Heart right ventricle (tissue), 16 donors: ENCODE measurements around the gene EFR3B. TPM values are rescaled to one million over a fixed set of nuclear protein-coding genes. Genes with fewer than 3 reads are reported as not detected.
"Not testable (repeated sequence)": the region's sequence is repeated elsewhere in the genome, so short reads cannot be mapped to it uniquely, and the experiment has no call there.

ENCODE experiments used
- ATAC-seq, 8 donors: fragments of 200-7000 bp; cut with Tn5 transposase; one replicate each; pipeline ENCODE4 v1.9.1; 2020; ENCODE audit warnings: mild to moderate bottlenecking in 8 of 8, moderate library complexity in 8 of 8, moderate number of reproducible peaks in 1 of 8
- DNase-seq, 2 donors: peaks; one replicate each; pipeline ENCODE4 v3.0.0-alpha.2; 2020
- H3K27ac ChIP-seq, 10 donors: fragments of 200-600 bp; sonication (generic) in 2 of 10; one replicate each; pipeline versions ENCODE4 v1.5.0 to v1.8.0; 2020 to 2022; ENCODE audit warnings: mild to moderate bottlenecking in 3 of 10
- H3K27me3 ChIP-seq, 7 donors: fragments of 200-600 bp; one replicate each; pipeline ENCODE4 v1.8.0; 2021 to 2022; ENCODE audit warnings: mild to moderate bottlenecking in 2 of 7
- H3K36me3 ChIP-seq, 9 donors: fragments of 200-600 bp; sonication (generic) in 1 of 9; one replicate each; pipeline versions ENCODE4 v1.5.0 to v1.8.0; 2020 to 2022; ENCODE audit warnings: mild to moderate bottlenecking in 2 of 9
- H3K4me1 ChIP-seq, 9 donors: fragments of 200-600 bp; sonication (generic) in 1 of 9; one replicate each; pipeline versions ENCODE4 v1.5.0 to v1.8.0; 2020 to 2022; ENCODE audit warnings: mild to moderate bottlenecking in 4 of 9
- H3K4me3 ChIP-seq, 10 donors: fragments of 200-600 bp; sonication (generic) in 2 of 10; one replicate each; pipeline versions ENCODE4 v1.5.0 to v1.8.0; 2020 to 2022; ENCODE audit warnings: mild to moderate bottlenecking in 7 of 10, moderate library complexity in 2 of 10
- H3K9me3 ChIP-seq, 11 donors: fragments of 200-600 bp in 10 of 11; sonication (generic) in 2 of 11; one replicate each; pipeline versions ENCODE4 v1.5.0 to v1.8.0; 2013 to 2022; ENCODE audit warnings: mild to moderate bottlenecking in 2 of 11, control low read depth in 1 of 11, moderate library complexity in 1 of 11
- WGBS, 2 donors: extraction: QIAGEN DNeasy Blood & Tissue Kit; methylation state at CpG; one replicate each; pipeline ENCODE4 v1.1.7; 2013; ENCODE audit warnings: inconsistent platforms in 1 of 2; 5-methylcytosine and 5-hydroxymethylcytosine counted together
- intact Hi-C, 10 donors: fragments of 100-400 bp; cut with DNase I; formaldehyde crosslinking; loops; one replicate each; pipeline versions ENCODE4 v1.11.1 to v1.14.2; 2022
- polyA plus RNA-seq, 2 donors: library from polyadenylated mRNA; stranded (reverse); fragments of 200-250 nt; gene quantifications; one replicate each; pipeline ENCODE4 v1.2.3, GENCODE V29; 2013
- total RNA-seq, 10 donors: library from RNA; stranded (reverse); fragmentation: NEBNext Ultra II Directional in 3 of 10; extraction: Animal tissue kit (Norgen Biotek cat#: 25700) in 3 of 10; gene quantifications; one replicate each; pipeline versions ENCODE4 v1.2.1 to v1.2.4, GENCODE V29; 2021 to 2023
- TF ChIP-seq, protein P1 (sequence below), 9 donors: fragments of 200-600 bp; sonication (generic) in 2 of 9; IDR thresholded peaks; one replicate each; pipeline versions ENCODE4 v1.5.0 to v1.8.0; 2021 to 2022; ENCODE audit warnings: antibody characterized with exemption in 9 of 9, mild to moderate bottlenecking in 5 of 9, moderate library complexity in 1 of 9
- donor health status: Arrhythmogenic right ventricular cardiomyopathy.
- donor health status: ischemic (EF 13 %, LVEDD 7.1; RV severe dilation, severe dysfunction).
- donor health status: healthy with polysubstance abuse.
- donor health status: DM: no; HTN: yes; CAD: no.
- donor health status: DM: no; HTN: no; CAD: no.
- donor health status: ischemic (EF 25% LVEDD 6.9; RV normal size, moderate dysfunction).
- donor health status: ischemic (EF 25% LVEDD 5.7; RV mildly dilated, moderate dysfunction).
- donor health status: healthy.
- donor health status: DM: yes; HTN: yes; CAD: no.
- donor health status: Ischemic cardiomyopathy.
- donor health status: ischemic (EF 35%, LVEDD 5.7; RV mildly dilated, moderate dysfunction).
- donor health status: nonischemic (EF 11% LVEDD 7.7; RV severe dilation, severe dysfunction).
- donor health status: DM: yes; HTN: yes; CAD: no.
- donor health status: PGD.
- donor health status: ischemic (EF 29% LVEDD 5.4; RV normal size, mild dysfunction).
- donor health status: nonischemic (EF 23%, LVEDD 6.1; RV moderate dilation, normal function).

Gene EFR3B
- total and polyA plus RNA-seq, 12 donors, result 0.62 to 15.2 (median 7.0) TPM

DNA sequence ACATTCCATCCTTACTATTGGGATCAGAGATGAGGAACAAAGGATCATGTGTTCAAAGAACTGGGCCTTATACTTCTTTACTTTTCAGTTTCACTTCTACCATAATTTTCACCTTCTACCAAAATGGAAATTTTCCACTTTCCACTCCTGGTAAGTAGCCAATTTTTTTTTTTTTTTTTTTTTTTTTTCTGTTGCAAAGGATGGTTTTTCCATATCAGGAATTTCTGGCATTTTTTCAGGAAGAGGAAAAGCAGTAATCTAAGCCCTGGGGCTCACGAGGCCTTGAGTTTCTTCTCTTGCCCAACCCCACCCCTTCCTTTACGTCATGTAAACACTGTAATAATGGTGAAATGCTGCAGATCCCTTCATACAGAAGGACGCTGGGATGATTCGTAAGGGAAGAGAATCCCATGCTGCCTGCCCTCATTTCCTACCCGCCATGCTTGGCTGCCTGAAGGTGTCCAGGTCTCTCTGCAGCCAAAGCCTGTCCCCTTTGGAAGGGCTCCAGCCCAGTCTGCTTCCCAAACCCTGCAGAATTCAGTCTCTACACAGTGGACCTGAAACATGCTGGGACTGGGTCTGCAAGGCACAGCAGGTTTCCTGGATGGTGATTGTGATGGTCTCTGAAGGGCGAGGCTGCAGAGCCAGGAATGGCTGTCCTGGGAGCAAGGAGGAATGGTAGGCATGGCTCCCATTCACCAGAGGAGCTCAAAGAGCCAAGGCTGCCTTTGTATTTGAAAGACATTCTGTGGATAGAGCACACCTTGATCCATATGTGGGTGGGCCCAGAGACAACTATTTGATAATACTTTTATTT is 57.0 kb downstream of the EFR3B start:
- intact Hi-C loops, result loop anchor here in 1 of 10 donors (2.0 kb wide), 2 partner anchors 30 to 58 kb away; no protein-coding TSS in a partner anchor
- no peaks in the 10 kb centered on the region for H3K27me3 ChIP-seq
- H3K4me3 ChIP-seq, result no peak overlapping the region
- WGBS, 2 donors, result 40 to 56% methylated on average over 6 of the region's 6 CpGs
- TF ChIP-seq, protein P1, sequence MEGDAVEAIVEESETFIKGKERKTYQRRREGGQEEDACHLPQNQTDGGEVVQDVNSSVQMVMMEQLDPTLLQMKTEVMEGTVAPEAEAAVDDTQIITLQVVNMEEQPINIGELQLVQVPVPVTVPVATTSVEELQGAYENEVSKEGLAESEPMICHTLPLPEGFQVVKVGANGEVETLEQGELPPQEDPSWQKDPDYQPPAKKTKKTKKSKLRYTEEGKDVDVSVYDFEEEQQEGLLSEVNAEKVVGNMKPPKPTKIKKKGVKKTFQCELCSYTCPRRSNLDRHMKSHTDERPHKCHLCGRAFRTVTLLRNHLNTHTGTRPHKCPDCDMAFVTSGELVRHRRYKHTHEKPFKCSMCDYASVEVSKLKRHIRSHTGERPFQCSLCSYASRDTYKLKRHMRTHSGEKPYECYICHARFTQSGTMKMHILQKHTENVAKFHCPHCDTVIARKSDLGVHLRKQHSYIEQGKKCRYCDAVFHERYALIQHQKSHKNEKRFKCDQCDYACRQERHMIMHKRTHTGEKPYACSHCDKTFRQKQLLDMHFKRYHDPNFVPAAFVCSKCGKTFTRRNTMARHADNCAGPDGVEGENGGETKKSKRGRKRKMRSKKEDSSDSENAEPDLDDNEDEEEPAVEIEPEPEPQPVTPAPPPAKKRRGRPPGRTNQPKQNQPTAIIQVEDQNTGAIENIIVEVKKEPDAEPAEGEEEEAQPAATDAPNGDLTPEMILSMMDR (IDR thresholded peaks at IDR 0.05), result no peak
- H3K27ac ChIP-seq, result peak overlapping the region; percentile 62 to 92 (median 84)
- DNase-seq (peak; percentile 28 to 80), ATAC-seq (peak; percentile 82 to 99 (median 97))
- H3K4me1 ChIP-seq, result peaks cover 0 to 23% (median 15%) of the 10 kb centered on the region in 9 donors
- peaks cover 0 to 19% (median 0%) of the 10 kb centered on the region in 9 donors for H3K36me3 ChIP-seq
- peaks cover 0 to 4% (median 0%) of the 10 kb centered on the region in 11 donors for H3K9me3 ChIP-seq

DNA sequence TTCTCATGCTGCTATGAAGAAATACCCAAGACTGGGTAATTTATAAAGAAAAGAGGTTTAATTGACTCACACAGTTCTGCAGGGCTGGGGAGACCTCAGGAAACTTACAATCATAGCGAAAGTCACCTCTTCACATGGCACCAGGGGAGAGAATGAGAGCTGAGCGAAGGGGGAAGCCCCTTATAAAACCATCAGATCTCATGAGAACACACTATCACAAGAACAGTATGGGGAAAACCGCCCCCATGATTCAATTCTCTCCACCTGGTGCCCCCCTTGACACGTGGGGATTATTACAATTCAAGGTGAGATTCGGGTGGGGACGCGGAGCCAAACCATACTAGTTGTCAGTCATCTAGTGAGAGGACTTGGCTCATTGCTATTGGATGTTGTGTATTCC is 60.5 kb downstream of the EFR3B start:
- not testable (repeated sequence) for ATAC-seq

DNA sequence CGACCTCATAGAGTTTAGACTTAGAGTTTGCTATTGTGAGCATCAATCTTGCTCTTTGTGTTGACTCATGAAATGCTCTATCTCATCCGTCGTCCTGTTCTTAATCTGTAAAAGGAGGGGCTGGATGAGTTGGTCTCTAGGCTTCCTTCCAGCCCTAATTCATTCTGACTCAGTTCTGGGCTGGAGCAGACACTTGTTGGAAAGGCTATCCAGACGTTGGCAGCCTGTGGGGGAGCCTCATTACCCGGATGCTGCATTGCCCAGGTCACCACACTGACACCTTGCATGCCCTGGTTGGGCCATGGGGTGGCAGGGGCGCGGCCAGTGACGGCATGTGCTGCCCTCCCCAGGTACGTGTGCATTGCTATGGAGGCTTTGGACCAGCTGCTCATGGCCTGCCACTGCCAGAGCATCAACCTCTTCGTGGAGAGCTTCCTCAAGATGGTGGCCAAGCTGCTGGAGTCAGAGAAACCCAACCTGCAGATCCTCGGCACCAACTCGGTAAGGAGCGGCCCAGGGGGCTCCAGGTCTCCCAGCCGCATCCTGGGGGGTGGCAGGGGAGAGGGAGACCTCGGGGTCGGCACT is 61.5 kb downstream of the EFR3B start:
- H3K4me3 ChIP-seq, result no peak overlapping the region
- peaks cover 0 to 4% (median 0%) of the 10 kb centered on the region in 11 donors for H3K9me3 ChIP-seq
- DNase-seq, result no peak
- TF ChIP-seq, protein P1 (IDR thresholded peaks at IDR 0.05), result no peak
- intact Hi-C loops, result no loop called here
- H3K36me3 ChIP-seq, result peaks cover 0 to 25% (median 0%) of the 10 kb centered on the region in 9 donors
- 85% methylated on average over 16 of the region's 16 CpGs for WGBS, 2 donors
- no peak overlapping the region for H3K27ac ChIP-seq
- ATAC-seq, result peak in 2 of 8 donors; percentile 16 to 79
- H3K4me1 ChIP-seq, result peaks cover 0 to 14% (median 9%) of the 10 kb centered on the region in 9 donors
- H3K27me3 ChIP-seq, result no peaks in the 10 kb centered on the region

More for the DNA sequence above, 60.5 kb downstream of the EFR3B start:
- Histone ChIP-seq H3K4me1 (peaks cover 0 to 23% (median 15%) of the 10 kb centered on the region in 9 donors), H3K36me3 (peaks cover 0 to 23% (median 0%) of the 10 kb centered on the region in 9 donors)
- H3K4me3 ChIP-seq, intact Hi-C loops, H3K27me3 ChIP-seq, H3K27ac ChIP-seq, H3K9me3 ChIP-seq, DNase-seq: not testable (repeated sequence)
- WGBS, 2 donors, result 94 to 95% methylated on average over 7 of the region's 7 CpGs

DNA sequence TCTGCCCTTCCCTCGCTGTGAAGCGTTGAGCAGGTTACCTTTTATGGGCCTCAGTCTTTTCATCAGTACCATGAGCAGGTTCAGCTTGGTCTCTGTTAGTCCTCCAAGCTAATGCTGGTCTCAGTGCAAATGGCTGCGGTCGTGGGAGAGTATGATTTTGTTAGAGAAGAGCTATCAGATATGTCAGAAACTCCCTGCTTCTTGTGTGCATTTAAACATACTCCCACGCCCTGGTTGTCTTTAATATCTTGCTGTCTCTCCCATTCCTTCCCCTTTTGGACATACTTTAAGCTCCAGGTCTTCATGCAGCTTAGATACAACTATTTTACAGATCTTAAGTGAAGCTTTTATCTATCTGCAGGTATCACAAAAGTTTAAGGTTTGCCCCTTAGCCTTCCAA is 62.9 kb downstream of the EFR3B start:
- DNase-seq (no peak), ATAC-seq (no peak)
- TF ChIP-seq, protein P1 (IDR thresholded peaks at IDR 0.05), result no peak
- Histone ChIP-seq H3K9me3 (peaks cover 0 to 4% (median 0%) of the 10 kb centered on the region in 11 donors), H3K27me3 (no peaks in the 10 kb centered on the region), H3K4me1 (peaks cover 0 to under 1% (median 0%) of the 10 kb centered on the region in 9 donors), H3K4me3 (no peak overlapping the region), H3K36me3 (peaks cover 0 to 25% (median 0%) of the 10 kb centered on the region in 9 donors), H3K27ac (no peak overlapping the region)
- WGBS, 2 donors, result 84 to 86% methylated on average over 5 of the region's 5 CpGs
- intact Hi-C loops, result no loop called here
